ENCODE measurements around the gene HMCES.
"Not testable (repeated sequence)": the region's sequence is repeated elsewhere in the genome, so short reads cannot be mapped to it uniquely, and the experiment has no call there.

HMCES gene, protein sequence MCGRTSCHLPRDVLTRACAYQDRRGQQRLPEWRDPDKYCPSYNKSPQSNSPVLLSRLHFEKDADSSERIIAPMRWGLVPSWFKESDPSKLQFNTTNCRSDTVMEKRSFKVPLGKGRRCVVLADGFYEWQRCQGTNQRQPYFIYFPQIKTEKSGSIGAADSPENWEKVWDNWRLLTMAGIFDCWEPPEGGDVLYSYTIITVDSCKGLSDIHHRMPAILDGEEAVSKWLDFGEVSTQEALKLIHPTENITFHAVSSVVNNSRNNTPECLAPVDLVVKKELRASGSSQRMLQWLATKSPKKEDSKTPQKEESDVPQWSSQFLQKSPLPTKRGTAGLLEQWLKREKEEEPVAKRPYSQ

GRCh38 chr3:129278439-129278965 is at the start of gene HMCES:
Gene HMCES (plus strand): TSS chr3:129278870. CDS start chr3:129279733, 863 bp downstream.
- FAIRE-seq = no peak

- FAIRE-seq = no peak
These were observed 49.6 kb upstream of the HMCES start for GRCh38 chr3:129228891-129229585.

DNA sequence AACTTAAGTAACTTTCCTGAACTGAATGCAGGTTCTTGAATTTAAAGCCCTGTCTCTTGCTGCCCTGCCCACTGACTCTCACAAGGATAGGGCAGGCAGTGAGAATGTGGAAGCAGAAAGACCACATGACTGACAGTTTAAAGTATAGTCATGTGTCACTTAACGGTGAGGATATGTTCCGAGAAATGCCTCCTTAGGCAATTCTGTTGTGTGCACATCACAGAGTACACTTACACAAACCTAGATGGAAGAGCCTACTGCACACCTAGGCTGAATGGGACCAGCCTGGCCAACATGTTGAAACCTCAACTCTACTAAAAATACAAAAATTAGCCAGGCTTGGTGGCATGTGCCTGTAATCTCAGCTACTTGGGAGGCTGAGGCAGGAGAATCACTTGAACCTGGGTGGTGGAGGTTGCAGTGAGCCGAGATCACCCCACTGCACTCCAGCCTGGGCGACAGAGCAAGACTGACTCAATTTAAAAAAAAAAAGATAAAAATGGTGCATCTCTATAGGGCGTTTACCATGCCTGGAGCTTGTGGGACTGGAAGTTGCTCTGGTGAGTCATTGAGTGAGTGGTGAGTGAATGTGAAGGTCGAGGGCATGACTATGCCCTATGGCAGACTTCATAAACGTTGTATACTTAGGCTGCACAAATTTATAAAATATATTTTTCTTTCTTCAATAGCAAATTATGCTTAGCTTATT is 48.2 kb upstream of the HMCES start:
- FAIRE-seq = no peak

- FAIRE-seq = no peak
These were observed 47.1 kb upstream of the HMCES start for GRCh38 chr3:129231331-129232119.

- no peak for FAIRE-seq
These were observed 45.1 kb upstream of the HMCES start for GRCh38 chr3:129233538-129233937.

DNA sequence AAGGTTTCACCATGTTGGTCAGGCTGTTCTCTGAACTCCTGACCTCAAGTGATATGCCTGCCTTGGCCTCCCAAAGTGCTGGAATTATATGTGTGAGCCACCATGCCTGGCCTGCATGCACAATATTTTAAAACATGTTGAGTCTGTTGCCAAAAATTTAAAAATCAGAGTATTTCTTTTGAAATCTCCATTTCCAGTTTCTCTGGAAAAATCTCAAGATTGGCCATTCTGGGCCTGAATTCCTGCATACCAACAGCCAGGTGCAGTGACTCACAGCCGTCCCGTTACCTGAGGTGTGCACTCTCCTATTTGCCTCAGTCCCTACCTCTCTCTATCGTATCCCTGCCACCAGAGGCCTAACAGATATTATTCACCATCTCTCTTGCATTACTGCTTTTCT is 44.2 kb upstream of the HMCES start:
- no peak for FAIRE-seq

GRCh38 chr3:129235344-129235917 is 43.2 kb upstream of the HMCES start:
- FAIRE-seq = no peak

GRCh38 chr3:129238945-129239705 is 39.5 kb upstream of the HMCES start:
- no peak for FAIRE-seq

DNA sequence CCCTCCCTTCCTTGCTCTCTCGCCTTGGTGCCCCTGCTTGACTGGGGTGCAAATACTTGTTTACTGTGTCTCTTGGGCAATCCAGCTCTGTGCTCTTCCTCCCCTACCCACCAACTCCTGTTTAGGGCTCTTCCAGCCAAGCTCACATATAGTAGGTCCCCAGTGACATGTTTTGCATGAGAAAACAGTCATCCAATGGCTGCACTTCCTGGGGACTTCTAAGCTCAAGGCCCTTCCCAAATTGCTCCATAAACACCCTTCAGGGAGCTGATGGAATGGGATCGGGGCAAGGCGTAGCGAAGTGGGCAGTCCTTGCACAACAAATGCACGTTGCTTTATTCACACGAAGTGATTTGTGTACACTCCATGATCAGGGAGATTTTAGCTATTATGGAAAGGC is 38.7 kb upstream of the HMCES start:
- no peak for FAIRE-seq

DNA sequence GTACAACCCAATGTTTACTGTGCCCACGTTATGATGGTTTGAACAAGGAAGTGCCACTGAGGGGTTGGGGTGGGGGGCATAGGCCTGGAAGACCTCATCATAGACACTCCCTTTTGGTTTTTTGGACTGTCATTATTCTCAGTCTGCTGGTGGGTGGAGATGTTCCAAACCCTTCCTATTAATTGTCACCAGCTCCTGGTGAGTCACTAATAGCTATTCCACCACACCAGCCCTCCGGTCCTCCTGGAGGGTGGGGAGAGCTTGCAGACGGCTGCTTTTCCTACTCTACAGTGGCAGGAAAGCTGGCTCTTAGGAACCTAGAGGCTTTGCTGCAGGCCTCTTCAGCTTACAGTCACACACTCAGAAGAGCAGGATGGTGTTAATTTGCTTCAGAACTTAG is 38.2 kb upstream of the HMCES start:
- FAIRE-seq = no peak

GRCh38 chr3:129245141-129245540 is 33.5 kb upstream of the HMCES start:
- no peak for FAIRE-seq

GRCh38 chr3:129245641-129246306 is 32.9 kb upstream of the HMCES start:
- FAIRE-seq = not testable (repeated sequence)

DNA sequence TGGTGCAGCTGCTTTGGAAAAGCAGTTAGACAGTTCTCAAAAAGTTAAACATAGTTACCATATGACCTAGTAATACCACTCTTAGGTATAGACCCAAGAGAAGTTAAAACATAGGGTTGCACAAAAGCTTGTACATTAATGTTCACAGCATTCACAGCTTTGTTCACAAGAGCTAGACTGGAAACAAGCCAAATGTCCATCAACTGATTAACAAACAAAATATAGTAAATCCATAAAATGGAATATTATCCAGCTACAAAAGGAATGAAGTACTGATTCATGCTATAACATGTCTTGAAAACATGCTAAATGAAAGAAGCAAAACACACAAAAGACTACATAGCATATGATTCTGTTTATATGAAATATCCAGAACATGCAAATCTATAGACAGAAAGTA is 32.0 kb upstream of the HMCES start:
- no peak for FAIRE-seq

DNA sequence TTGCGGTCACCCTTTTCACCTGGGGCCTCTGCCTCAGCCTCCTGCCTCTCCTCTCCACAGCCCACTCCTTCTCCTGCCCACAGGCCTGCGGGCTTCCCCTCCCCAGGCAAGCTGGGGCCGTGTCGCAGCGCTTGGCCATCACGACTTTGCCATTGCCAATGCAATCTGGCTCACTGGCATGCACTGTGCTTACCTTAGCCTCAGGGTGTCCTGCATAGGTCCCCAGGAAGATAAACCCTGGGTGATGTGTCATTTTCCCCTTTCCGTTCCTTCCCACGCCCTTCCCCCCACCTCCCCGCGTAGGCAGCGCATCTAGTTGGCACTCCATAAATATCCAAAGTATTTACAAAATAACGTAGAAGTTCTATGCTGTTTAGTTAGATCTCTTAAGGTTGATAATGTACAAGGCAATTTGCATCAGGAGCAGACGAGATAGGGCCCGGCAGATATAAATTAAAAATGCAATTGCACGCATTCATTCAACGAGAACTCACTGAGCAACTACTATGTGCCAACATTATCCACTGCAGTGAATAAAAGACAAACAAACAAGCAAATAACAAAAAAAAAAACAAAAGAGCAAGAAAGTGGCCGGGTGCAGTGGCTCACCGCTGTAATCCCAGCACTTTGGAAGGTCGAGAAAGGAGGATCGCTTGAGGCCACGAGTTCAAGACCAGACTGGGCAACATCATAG is 30.2 kb upstream of the HMCES start:
- no peak for FAIRE-seq

- no peak for FAIRE-seq
These were observed 29.2 kb upstream of the HMCES start, which contains the start of gene COPG1 for GRCh38 chr3:129249284-129250065. Gene COPG1 (plus strand): TSS chr3:129249606. CDS start chr3:129249710, 104 bp downstream.

DNA sequence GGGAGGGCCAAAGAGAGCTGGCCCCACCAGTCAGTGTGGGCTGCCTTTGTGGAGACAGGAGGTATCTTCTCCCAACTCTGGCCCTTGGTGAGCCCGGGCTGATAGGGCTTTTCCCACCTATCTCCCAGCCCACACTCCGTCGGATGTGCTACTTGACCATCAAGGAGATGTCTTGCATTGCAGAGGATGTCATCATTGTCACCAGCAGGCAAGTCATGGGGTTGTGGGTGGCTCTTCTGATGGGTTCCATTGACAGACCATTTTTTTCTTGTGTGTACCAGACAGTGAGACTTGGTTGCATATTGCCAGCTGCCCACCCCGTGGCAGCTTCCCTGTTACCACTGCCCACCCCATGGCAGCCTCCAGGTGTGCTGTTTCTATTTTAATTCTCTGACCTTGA is 25.9 kb upstream of the HMCES start:
- no peak for FAIRE-seq

DNA sequence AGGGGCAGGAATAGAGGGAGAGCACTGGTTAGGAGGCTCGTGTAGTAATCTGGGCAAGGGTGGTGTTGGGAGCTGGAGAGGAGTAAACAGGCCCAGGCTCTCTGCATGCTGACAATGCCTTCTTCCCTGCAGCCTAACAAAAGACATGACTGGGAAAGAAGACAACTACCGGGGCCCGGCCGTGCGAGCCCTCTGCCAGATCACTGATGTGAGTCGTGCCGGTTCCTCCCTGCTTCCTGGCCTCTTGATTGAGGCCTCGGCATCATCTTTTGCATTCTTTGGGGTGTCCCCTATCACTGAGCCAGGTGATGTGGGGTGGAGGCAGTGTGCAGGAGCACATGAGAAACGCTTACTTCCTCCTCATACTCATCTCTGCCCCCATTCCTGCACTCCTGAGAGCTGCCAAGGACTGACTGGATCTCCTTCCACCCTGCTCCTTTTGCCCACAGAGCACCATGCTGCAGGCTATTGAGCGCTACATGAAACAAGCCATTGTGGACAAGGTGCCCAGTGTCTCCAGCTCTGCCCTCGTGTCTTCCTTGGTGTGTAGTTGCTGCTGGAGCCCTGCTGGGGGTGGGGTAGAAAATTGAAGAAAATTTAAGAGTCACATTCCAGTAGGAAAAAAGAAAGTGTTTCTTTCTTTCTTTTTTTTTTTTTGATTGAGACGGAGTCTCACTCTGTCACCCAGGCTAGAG is 24.0 kb upstream of the HMCES start:
- FAIRE-seq = no peak

GRCh38 chr3:129256270-129256669 is 22.4 kb upstream of the HMCES start:
- FAIRE-seq = no peak

GRCh38 chr3:129257609-129258008 is 21.1 kb upstream of the HMCES start:
- no peak for FAIRE-seq
